Stomach (tissue), 9 donors: ENCODE measurements around the gene ARL6IP4. TPM values are rescaled to one million over a fixed set of nuclear protein-coding genes. Genes with fewer than 3 reads are reported as not detected.

Source experiments
- DNase-seq, 2 donors: peaks; one replicate each; pipeline versions ENCODE4 v3.0.0 to v3.0.0-alpha.2; 2013 to 2019
- H3K27ac ChIP-seq, 5 donors: fragments of 200-600 bp in 4 of 5; sonication (generic) in 4 of 5; one replicate each; pipeline ENCODE4 v1.5.1; 2013 to 2019; ENCODE audit warnings: mild to moderate bottlenecking in 1 of 5, moderate library complexity in 1 of 5
- H3K27me3 ChIP-seq, 3 donors: fragments of 200-600 bp; sonication (generic); one replicate each; pipeline ENCODE4 v1.5.1; 2017 to 2019; ENCODE audit warnings: mixed run types in 1 of 3
- H3K36me3 ChIP-seq, 4 donors: fragments of 200-600 bp; sonication (generic); 1 replicate in 3 of 4; 2 replicates in 1 of 4; pipeline ENCODE4 v1.5.1; 2016 to 2019
- H3K4me1 ChIP-seq, 4 donors: fragments of 200-600 bp; sonication (generic); one replicate each; pipeline ENCODE4 v1.5.1; 2016 to 2019
- H3K4me3 ChIP-seq, 4 donors: fragments of 200-600 bp; sonication (generic) in 3 of 4; one replicate each; pipeline ENCODE4 v1.5.1; 2016 to 2019; ENCODE audit warnings: mild to moderate bottlenecking in 1 of 4
- H3K9me3 ChIP-seq, 4 donors: fragments of 200-600 bp; sonication (generic); one replicate each; pipeline ENCODE4 v1.5.1; 2016 to 2019
- CTCF ChIP-seq, 7 experiments: fragments of 450-650 bp in 4 of 7; fragments of 200-600 bp in 3 of 7; sonication (generic) in 3 of 7; IDR thresholded peaks; one replicate each; pipeline ENCODE4 v1.5.1; 2016 to 2019; ENCODE audit warnings: antibody characterized with exemption in 7 of 7, control low read depth in 2 of 7, mild to moderate bottlenecking in 1 of 7
- EP300 ChIP-seq: sonication (generic); formaldehyde crosslinking; IDR thresholded peaks from one replicate; pipeline ENCODE4 v1.6.1; 2017; ENCODE audit warnings: antibody characterized with exemption
- POLR2A ChIP-seq, 4 donors: fragments of 450-650 bp; IDR thresholded peaks; one replicate each; pipeline ENCODE4 v1.6.1; 2016; ENCODE audit warnings: antibody characterized with exemption in 4 of 4, control low read depth in 2 of 4, mild to moderate bottlenecking in 1 of 4, moderate library complexity in 1 of 4
- POLR2AphosphoS5 ChIP-seq, 3 donors: sonication (generic); formaldehyde crosslinking; IDR thresholded peaks; one replicate each; pipeline ENCODE4 v1.6.1; 2016; ENCODE audit warnings: antibody characterized with exemption in 3 of 3
- WGBS, 5 donors: extraction: QIAGEN DNeasy Blood & Tissue Kit in 3 of 5; methylation state at CpG; one replicate each; pipeline versions ENCODE4 v1.1.5 to v1.1.7; 2013 to 2018; 5-methylcytosine and 5-hydroxymethylcytosine counted together
- intact Hi-C: fragments of 100-400 bp; cut with DNase I; formaldehyde crosslinking; loops from one replicate; pipeline ENCODE4 v1.15.1; 2023; ENCODE audit warnings: low total_unique reads
- polyA plus RNA-seq, 3 donors: library from polyadenylated mRNA; stranded (reverse); fragments of 200-250 nt; gene quantifications; one replicate each; pipeline ENCODE4 v1.2.3, GENCODE V29; 2013
- total RNA-seq, 5 donors: library from RNA; depleted of rRNA; stranded (reverse); fragments of >200 nt; gene quantifications; one replicate each; pipeline versions ENCODE4 v1.1.0 to v1.2.3, GENCODE V29; 2014 to 2016
- donor health status: healthy with polysubstance abuse.
- donor health status: Bipolar disorder and iron deficiency.
- donor health status: healthy.

Gene ARL6IP4
- total and polyA plus RNA-seq, 8 donors = 104 to 432 (median 284) TPM

GRCh38 chr12:122986258-122986871 is 5.9 kb downstream of the ARL6IP4 start:
- no peak for DNase-seq

GRCh38 chr12:122987086-122987951 is 6.8 kb downstream of the ARL6IP4 start:
- intact Hi-C loops = loop anchor here (10.0 kb wide), 1 partner anchor 247 kb away; the partner anchor contains the start of genes MPHOSPH9 and MTRFR
- H3K4me1 ChIP-seq = peaks cover 26 to 35% (median 32%) of the 10 kb centered on the region in 4 donors
- TF ChIP-seq CTCF (IDR thresholded peaks at IDR 0.05) (no peak), EP300 (no peak)
- no peak overlapping the region for H3K4me3 ChIP-seq
- H3K36me3 ChIP-seq = peaks cover 12 to 79% (median 74%) of the 10 kb centered on the region in 4 donors
- no peaks in the 10 kb centered on the region for H3K27me3 ChIP-seq
- H3K9me3 ChIP-seq = no peaks in the 10 kb centered on the region
- no peak for DNase-seq
- 86 to 91% (median 90%) methylated on average over 30 to 39 of the region's 39 CpGs for WGBS, 5 donors
- H3K27ac ChIP-seq = no peak overlapping the region

More at GRCh38 chr12:122986258-122986871, 5.9 kb downstream of the ARL6IP4 start:
- WGBS, 5 donors = 96 to 97% (median 97%) methylated on average over 30 to 40 of the region's 40 CpGs
- H3K36me3 ChIP-seq = peaks cover 13 to 78% (median 68%) of the 10 kb centered on the region in 4 donors
- TF ChIP-seq EP300 (no peak), CTCF (IDR thresholded peaks at IDR 0.05) (no peak), POLR2AphosphoS5 (IDR thresholded peaks at IDR 0.05) (no peak), POLR2A (IDR thresholded peaks at IDR 0.05) (no peak)
- H3K27me3 ChIP-seq = no peaks in the 10 kb centered on the region
- no peak overlapping the region for H3K4me3 ChIP-seq
- H3K9me3 ChIP-seq = no peaks in the 10 kb centered on the region
- no peak overlapping the region for H3K27ac ChIP-seq
- intact Hi-C loops = loop anchor here (10.0 kb wide), 1 partner anchor 248 kb away; the partner anchor contains the start of genes MPHOSPH9 and MTRFR
- H3K4me1 ChIP-seq = peaks cover 36 to 44% (median 42%) of the 10 kb centered on the region in 4 donors

- no peak for TF ChIP-seq POLR2AphosphoS5 (IDR thresholded peaks at IDR 0.05)
- no peak for TF ChIP-seq EP300
- TF ChIP-seq POLR2A (IDR thresholded peaks at IDR 0.05) = no peak
- no peak for TF ChIP-seq CTCF (IDR thresholded peaks at IDR 0.05)
- Histone ChIP-seq H3K27me3 (no peaks in the 10 kb centered on the region), H3K4me3 (no peak overlapping the region), H3K4me1 (peaks cover 19 to 28% (median 25%) of the 10 kb centered on the region in 4 donors), H3K9me3 (no peaks in the 10 kb centered on the region), H3K27ac (no peak overlapping the region), H3K36me3 (peaks cover 8 to 76% (median 71%) of the 10 kb centered on the region in 4 donors)
- intact Hi-C loops = loop anchor here (10.0 kb wide), 1 partner anchor 247 kb away; the partner anchor contains the start of genes MPHOSPH9 and MTRFR
- DNase-seq = no peak
- 89 to 92% (median 91%) methylated on average over 11 to 13 of the region's 13 CpGs for WGBS, 5 donors
These were observed 7.6 kb downstream of the ARL6IP4 start for GRCh38 chr12:122988036-122988435.

GRCh38 chr12:122988612-122989212 is 8.2 kb downstream of the ARL6IP4 start:
- intact Hi-C loops = loop anchor here (10.0 kb wide), 1 partner anchor 246 kb away; the partner anchor contains the start of genes MPHOSPH9 and MTRFR
- DNase-seq = no peak
- no peak for TF ChIP-seq CTCF (IDR thresholded peaks at IDR 0.05)
- no peak for TF ChIP-seq POLR2A (IDR thresholded peaks at IDR 0.05)
- TF ChIP-seq EP300 = no peak
- no peak for TF ChIP-seq POLR2AphosphoS5 (IDR thresholded peaks at IDR 0.05)
- no peak overlapping the region for H3K4me3 ChIP-seq
- H3K27ac ChIP-seq = no peak overlapping the region
- peaks cover 8 to 76% (median 66%) of the 10 kb centered on the region in 4 donors for H3K36me3 ChIP-seq
- H3K4me1 ChIP-seq = peaks cover 12 to 21% (median 18%) of the 10 kb centered on the region in 4 donors
- 79 to 91% (median 89%) methylated on average over 17 to 21 of the region's 21 CpGs for WGBS, 5 donors
- no peaks in the 10 kb centered on the region for H3K27me3 ChIP-seq
- no peaks in the 10 kb centered on the region for H3K9me3 ChIP-seq
